Measurements from ENCODE around the gene TUSC7.

GRCh38 chr3:116661196-116661595 lies 48.4 kb upstream of the TUSC7 start:
- TF ChIP-seq CTCF (IDR thresholded peaks at IDR 0.05; ENCODE audit: insufficient read depth, low read length) (no peak), POLR2AphosphoS5 (IDR thresholded peaks at IDR 0.05; ENCODE audit: low read depth) (no peak)

All from HL-60 (cell line).